Measurements from ENCODE around the gene BTG2.
"Not testable (repeated sequence)": the region's sequence is repeated elsewhere in the genome, so short reads cannot be mapped to it uniquely, and the experiment has no call there.

The BTG2 gene

GRCh38 chr1:203304919-203305808 is at the start of gene BTG2:
BTG2 (plus strand) TSS chr1:203305519; CDS start chr1:203305607, 88 bp downstream.
- peak; percentile 96 for DNase-seq (ENCODE audit: low spot score)

GRCh38 chr1:203256636-203257035 is 48.7 kb upstream of the BTG2 start:
- not testable (repeated sequence) for DNase-seq (ENCODE audit: low spot score)

GRCh38 chr1:203263496-203263895 is 41.8 kb upstream of the BTG2 start:
- no peak for DNase-seq (ENCODE audit: low spot score)

- no peak for DNase-seq (ENCODE audit: low spot score)
Observed at GRCh38 chr1:203264052-203264501, 41.2 kb upstream of the BTG2 start.

GRCh38 chr1:203265541-203265940 is 39.8 kb upstream of the BTG2 start:
- DNase-seq (ENCODE audit: low spot score), result no peak

- not testable (repeated sequence) for DNase-seq (ENCODE audit: low spot score)
Observed at GRCh38 chr1:203266140-203266539, 39.2 kb upstream of the BTG2 start.

- DNase-seq (ENCODE audit: low spot score), result peak; percentile 94
Observed at GRCh38 chr1:203267347-203267846, 37.9 kb upstream of the BTG2 start.

GRCh38 chr1:203267912-203268311 is 37.4 kb upstream of the BTG2 start:
- no peak for DNase-seq (ENCODE audit: low spot score)

- peak; percentile 91 for DNase-seq (ENCODE audit: low spot score)
Observed at GRCh38 chr1:203268901-203269653, 36.2 kb upstream of the BTG2 start.

GRCh38 chr1:203269654-203270020 is 35.7 kb upstream of the BTG2 start:
- DNase-seq (ENCODE audit: low spot score), result no peak

- DNase-seq (ENCODE audit: low spot score), result no peak
Observed at GRCh38 chr1:203270448-203270847, 34.9 kb upstream of the BTG2 start.

GRCh38 chr1:203271018-203271743 is 34.1 kb upstream of the BTG2 start:
- DNase-seq (ENCODE audit: low spot score), result peak; percentile 68

GRCh38 chr1:203271962-203272632 is 33.2 kb upstream of the BTG2 start:
- no peak for DNase-seq (ENCODE audit: low spot score)

- DNase-seq (ENCODE audit: low spot score), result no peak
Observed at GRCh38 chr1:203272633-203273205, 32.6 kb upstream of the BTG2 start.

- DNase-seq (ENCODE audit: low spot score), result peak; percentile 93
Observed at GRCh38 chr1:203273206-203273868, 32.0 kb upstream of the BTG2 start.

GRCh38 chr1:203273869-203274602 is 31.3 kb upstream of the BTG2 start:
- DNase-seq (ENCODE audit: low spot score), result no peak

GRCh38 chr1:203274603-203275381 is 30.5 kb upstream of the BTG2 start:
- no peak for DNase-seq (ENCODE audit: low spot score)

- DNase-seq (ENCODE audit: low spot score), result no peak
Observed at GRCh38 chr1:203275656-203276272, 29.6 kb upstream of the BTG2 start.

GRCh38 chr1:203276408-203276807 is 28.9 kb upstream of the BTG2 start:
- DNase-seq (ENCODE audit: low spot score), result no peak
